ENCODE measurements around the gene LBP. TPM values are rescaled to one million over a fixed set of nuclear protein-coding genes. Genes with fewer than 3 reads are reported as not detected.

The LBP gene
- total RNA-seq, 4 donors from 2014 or later, result 0.45 to 3.4 (median 2.3) TPM

- Histone ChIP-seq H3K27ac (no peak overlapping the region), H3K36me3 (no peaks in the 10 kb centered on the region), H3K9me3 (no peaks in the 10 kb centered on the region), H3K4me1 (no peaks in the 10 kb centered on the region), H3K4me3 (replicated peaks in 1 of 3) (no peak overlapping the region), H3K27me3 (no peaks in the 10 kb centered on the region)
- TF ChIP-seq, protein P1, sequence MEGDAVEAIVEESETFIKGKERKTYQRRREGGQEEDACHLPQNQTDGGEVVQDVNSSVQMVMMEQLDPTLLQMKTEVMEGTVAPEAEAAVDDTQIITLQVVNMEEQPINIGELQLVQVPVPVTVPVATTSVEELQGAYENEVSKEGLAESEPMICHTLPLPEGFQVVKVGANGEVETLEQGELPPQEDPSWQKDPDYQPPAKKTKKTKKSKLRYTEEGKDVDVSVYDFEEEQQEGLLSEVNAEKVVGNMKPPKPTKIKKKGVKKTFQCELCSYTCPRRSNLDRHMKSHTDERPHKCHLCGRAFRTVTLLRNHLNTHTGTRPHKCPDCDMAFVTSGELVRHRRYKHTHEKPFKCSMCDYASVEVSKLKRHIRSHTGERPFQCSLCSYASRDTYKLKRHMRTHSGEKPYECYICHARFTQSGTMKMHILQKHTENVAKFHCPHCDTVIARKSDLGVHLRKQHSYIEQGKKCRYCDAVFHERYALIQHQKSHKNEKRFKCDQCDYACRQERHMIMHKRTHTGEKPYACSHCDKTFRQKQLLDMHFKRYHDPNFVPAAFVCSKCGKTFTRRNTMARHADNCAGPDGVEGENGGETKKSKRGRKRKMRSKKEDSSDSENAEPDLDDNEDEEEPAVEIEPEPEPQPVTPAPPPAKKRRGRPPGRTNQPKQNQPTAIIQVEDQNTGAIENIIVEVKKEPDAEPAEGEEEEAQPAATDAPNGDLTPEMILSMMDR (IDR thresholded peaks at IDR 0.05), result no peak
- TF ChIP-seq POLR2A (IDR thresholded peaks at IDR 0.05), result no peak
- DNase-seq, result no peak
- WGBS, 2 donors, result 76 to 87% methylated on average over 3 of the region's 3 CpGs
- intact Hi-C loops (cut with DNase I), result no loop called here
These were observed 21.1 kb upstream of the LBP start for GRCh38 chr20:38325167-38325566.

GRCh38 chr20:38325905-38326304 is 20.4 kb upstream of the LBP start:
- 85 to 88% methylated on average over 3 of the region's 3 CpGs for WGBS, 2 donors
- Histone ChIP-seq H3K27ac (no peak overlapping the region), H3K4me3 (replicated peaks in 1 of 3) (no peak overlapping the region), H3K9me3 (no peaks in the 10 kb centered on the region), H3K36me3 (no peaks in the 10 kb centered on the region), H3K4me1 (no peaks in the 10 kb centered on the region), H3K27me3 (no peaks in the 10 kb centered on the region)
- no peak for DNase-seq
- TF ChIP-seq, protein P1 (IDR thresholded peaks at IDR 0.05), result no peak
- TF ChIP-seq POLR2A (IDR thresholded peaks at IDR 0.05), result no peak
- intact Hi-C loops (cut with DNase I), result no loop called here

DNA sequence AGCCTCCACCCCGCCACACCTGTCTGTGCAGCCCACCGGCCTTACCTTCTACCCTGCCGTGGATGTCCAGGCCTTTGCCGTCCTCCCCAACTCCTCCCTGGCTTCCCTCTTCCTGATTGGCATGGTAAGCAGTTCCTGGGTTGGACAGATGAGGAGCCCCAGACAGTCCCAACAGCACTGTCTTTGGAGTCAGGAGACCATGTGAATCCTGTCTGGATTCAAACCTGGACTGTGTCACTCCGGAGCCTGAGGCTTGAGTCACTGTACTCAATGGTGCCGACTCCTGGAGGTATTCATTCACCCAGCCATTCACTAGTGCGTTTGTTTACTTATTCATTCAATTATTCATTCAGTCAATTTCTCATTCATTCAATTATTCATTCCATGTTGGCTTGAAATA is 20.0 kb upstream of the LBP start:
- no peak for DNase-seq
- Histone ChIP-seq H3K36me3 (no peaks in the 10 kb centered on the region), H3K27me3 (no peaks in the 10 kb centered on the region), H3K27ac (no peak overlapping the region), H3K4me3 (replicated peaks in 1 of 3) (no peak overlapping the region), H3K9me3 (no peaks in the 10 kb centered on the region), H3K4me1 (no peaks in the 10 kb centered on the region)
- intact Hi-C loops (cut with DNase I), result no loop called here
- no peak for TF ChIP-seq POLR2A (IDR thresholded peaks at IDR 0.05)
- TF ChIP-seq, protein P1 (IDR thresholded peaks at IDR 0.05), result no peak
- 92 to 93% methylated on average over 7 of the region's 7 CpGs for WGBS, 2 donors

- no peak for TF ChIP-seq POLR2A (IDR thresholded peaks at IDR 0.05)
- TF ChIP-seq, protein P1 (IDR thresholded peaks at IDR 0.05), result no peak
- H3K36me3 ChIP-seq, result no peaks in the 10 kb centered on the region
- intact Hi-C loops (cut with DNase I), result no loop called here
- H3K27ac ChIP-seq, result no peak overlapping the region
- no peak overlapping the region for H3K4me3 ChIP-seq (replicated peaks in 1 of 3)
- H3K27me3 ChIP-seq, result no peaks in the 10 kb centered on the region
- no peaks in the 10 kb centered on the region for H3K4me1 ChIP-seq
- 40 to 61% methylated on average over 3 of the region's 3 CpGs for WGBS, 2 donors
- H3K9me3 ChIP-seq, result no peaks in the 10 kb centered on the region
- DNase-seq, result no peak
These were observed 15.6 kb upstream of the LBP start for GRCh38 chr20:38330638-38331037.

DNA sequence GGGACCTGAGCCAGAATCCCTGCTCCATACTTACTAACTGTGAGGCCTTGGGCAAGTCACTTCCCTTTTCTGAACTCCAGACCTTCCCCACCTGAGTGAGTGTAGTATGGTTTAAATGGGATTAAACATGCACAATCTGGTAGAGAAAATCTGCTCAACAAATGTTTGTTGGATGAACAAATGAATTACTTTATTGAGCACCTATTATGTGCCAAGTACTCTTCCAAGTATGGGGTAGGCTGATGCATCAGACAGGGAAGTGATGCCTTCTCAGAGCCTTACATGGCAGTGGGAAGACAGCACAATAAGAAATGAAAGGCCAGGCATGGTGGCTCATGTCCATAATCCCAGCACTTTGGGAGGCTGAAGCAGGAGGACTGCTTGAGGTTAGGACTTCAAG is 15.0 kb upstream of the LBP start:
- Histone ChIP-seq H3K4me1 (no peaks in the 10 kb centered on the region), H3K4me3 (replicated peaks in 1 of 3) (no peak overlapping the region), H3K36me3 (no peaks in the 10 kb centered on the region), H3K9me3 (no peaks in the 10 kb centered on the region), H3K27ac (no peak overlapping the region), H3K27me3 (no peaks in the 10 kb centered on the region)
- no peak for DNase-seq
- intact Hi-C loops (cut with DNase I), result no loop called here
- TF ChIP-seq POLR2A (IDR thresholded peaks at IDR 0.05), result no peak
- TF ChIP-seq, protein P1 (IDR thresholded peaks at IDR 0.05), result no peak
